PC-3 (cell line): Measurements from ENCODE around the gene FEV. TPM values are rescaled to one million over a fixed set of nuclear protein-coding genes. Genes with fewer than 3 reads are reported as not detected.
A peak's percentile ranks its signal among the peaks of the same experiment; 100 is the strongest.

ENCODE experiments used
- ATAC-seq: fragments of 200-7000 bp; cut with Tn5 transposase; 2 replicates; pipeline ENCODE4 v1.9.1; 2020; ENCODE audit warnings: mild to moderate bottlenecking, moderate library complexity
- BruUV-seq: library from RNA; stranded (reverse); fragments of 400-500 nt; replicated peaks from 2 replicates; lab custom pipeline; 2021; lab: Mats Ljungman, UMichigan
- CTCF ChIA-PET: fragments of 300-600 bp; sonication (Branson Sonifier 250); formaldehyde crosslinking; loops from one replicate; lab custom pipeline; 2022; ENCODE audit warnings: antibody characterized with exemption; lab: Charles Lee
- POLR2A ChIA-PET: fragments of 300-600 bp; sonication (Branson Sonifier 250); formaldehyde crosslinking; loops from one replicate; lab custom pipeline; 2022; ENCODE audit warnings: antibody characterized with exemption; ENCODE audit not compliant: unreplicated experiment; lab: Charles Lee
- DNase-seq: peaks from one replicate; pipeline ENCODE4 v3.0.0-alpha.2; 2015
- H2AFZ ChIP-seq: fragments of 300-600 bp; sonication (generic); 2 replicates; pipeline ENCODE4 v1.6.0; 2016; ENCODE audit warnings: antibody characterized with exemption, low read length
- H3F3A ChIP-seq: fragments of 300-600 bp; sonication (generic); one replicate; pipeline ENCODE4 v1.6.0; 2017; ENCODE audit warnings: antibody characterized with exemption, low read length, control low read depth, mild to moderate bottlenecking; ENCODE audit not compliant: unreplicated experiment
- H3K27ac ChIP-seq: fragments of 300-600 bp; sonication (generic); 2 replicates; pipeline ENCODE4 v1.5.1; 2016; ENCODE audit warnings: mild to moderate bottlenecking, low read length
- H3K27me3 ChIP-seq: fragments of 300-600 bp; sonication (generic); 2 replicates; pipeline ENCODE4 v1.6.1; 2016; ENCODE audit warnings: low read length, mixed read lengths
- H3K36me3 ChIP-seq: fragments of 300-600 bp; sonication (generic); 2 replicates; pipeline ENCODE4 v1.6.1; 2016; ENCODE audit warnings: low read depth, mixed run types, low read length, mixed read lengths
- H3K4me1 ChIP-seq: fragments of 300-600 bp; sonication (generic); 2 replicates; pipeline ENCODE4 v1.5.1; 2016; ENCODE audit warnings: low read length; ENCODE audit not compliant: insufficient read depth
- H3K4me2 ChIP-seq: fragments of 300-600 bp; sonication (generic); 2 replicates; pipeline ENCODE4 v1.6.0; 2016; ENCODE audit warnings: low read length
- H3K4me3 ChIP-seq: fragments of 300-600 bp; sonication (generic); 2 replicates; pipeline ENCODE4 v1.5.1; 2016; ENCODE audit warnings: mild to moderate bottlenecking, low read length, mixed read lengths
- H3K79me2 ChIP-seq: fragments of 300-600 bp; sonication (generic); 2 replicates; pipeline ENCODE4 v1.6.1; 2017; ENCODE audit warnings: low read length, mixed read lengths
- H3K9ac ChIP-seq: fragments of 300-600 bp; sonication (generic); 2 replicates; pipeline ENCODE4 v1.6.0; 2016; ENCODE audit warnings: mild to moderate bottlenecking, low read length
- H3K9me2 ChIP-seq: fragments of 300-600 bp; sonication (generic); replicated peaks from 2 replicates; pipeline ENCODE4 v1.6.1; 2016; ENCODE audit warnings: mixed run types, low read length, mixed read lengths
- H3K9me3 ChIP-seq: fragments of 300-600 bp; sonication (generic); 2 replicates; pipeline ENCODE4 v1.6.1; 2016; ENCODE audit warnings: low read length, mixed read lengths
- H4K20me1 ChIP-seq: fragments of 300-600 bp; sonication (generic); 2 replicates; pipeline ENCODE4 v1.6.1; 2016; ENCODE audit warnings: low read length, mixed read lengths
- EZH2 ChIP-seq: fragments of 300-600 bp; sonication (generic); IDR thresholded peaks from one replicate; pipeline ENCODE4 v1.6.1; 2017; ENCODE audit warnings: antibody characterized with exemption, mild to moderate bottlenecking, low read length; ENCODE audit not compliant: unreplicated experiment
- EZH2phosphoT487 ChIP-seq: fragments of 300-600 bp; sonication (generic); IDR thresholded peaks from 2 replicates; pipeline ENCODE4 v1.6.1; 2018; ENCODE audit warnings: mild to moderate bottlenecking, antibody characterized with exemption, low read length, borderline replicate concordance
- intact Hi-C: fragments of 100-400 bp; cut with micrococcal nuclease; formaldehyde crosslinking; loops from 2 replicates; pipeline ENCODE4 v1.9.0; 2023
- total RNA-seq: library from RNA; depleted of rRNA; stranded (reverse); fragments of >200 nt; gene quantifications from 2 replicates; pipeline ENCODE4 v1.2.3, GENCODE V29; 2014
- TF ChIP-seq, protein P1 (sequence below): fragments of 300-600 bp; sonication (generic); conservative IDR thresholded peaks from 2 replicates; pipeline ENCODE4 v1.5.1; 2017; ENCODE audit warnings: antibody characterized with exemption, low read depth, mild to moderate bottlenecking, low read length

The FEV gene
- total RNA-seq, 1 experiment from 2014 or later: 0.07 TPM

DNA sequence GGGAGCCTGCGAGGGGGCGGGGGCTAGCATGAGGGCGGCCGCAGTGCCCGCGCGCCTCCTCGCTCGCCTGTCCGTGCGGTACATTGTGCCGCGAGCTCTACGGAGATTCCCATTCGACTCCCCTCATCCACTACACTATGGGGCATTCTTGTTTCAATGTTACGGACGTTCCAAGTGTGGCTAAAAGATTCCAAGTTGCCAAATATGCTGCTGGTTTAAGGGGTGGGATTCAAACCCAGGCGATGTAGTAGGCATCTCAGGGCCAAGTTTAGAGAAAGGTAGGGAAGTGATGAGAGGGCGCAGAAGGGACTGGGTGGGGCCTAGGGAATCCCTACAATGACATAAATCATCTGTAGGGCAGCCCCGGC lies 18.3 kb upstream of the FEV start:
- peak overlapping the region; percentile 83 for H3K4me2 ChIP-seq
- no peaks in the 10 kb centered on the region for H4K20me1 ChIP-seq
- POLR2A ChIA-PET: no interaction called here
- CTCF ChIA-PET: no interaction called here
- no peaks in the 10 kb centered on the region for H3K9me2 ChIP-seq
- H3K9me3 ChIP-seq: no peaks in the 10 kb centered on the region
- ATAC-seq: no peak
- TF ChIP-seq EZH2: no peak
- no peak for TF ChIP-seq EZH2phosphoT487
- TF ChIP-seq, protein P1, sequence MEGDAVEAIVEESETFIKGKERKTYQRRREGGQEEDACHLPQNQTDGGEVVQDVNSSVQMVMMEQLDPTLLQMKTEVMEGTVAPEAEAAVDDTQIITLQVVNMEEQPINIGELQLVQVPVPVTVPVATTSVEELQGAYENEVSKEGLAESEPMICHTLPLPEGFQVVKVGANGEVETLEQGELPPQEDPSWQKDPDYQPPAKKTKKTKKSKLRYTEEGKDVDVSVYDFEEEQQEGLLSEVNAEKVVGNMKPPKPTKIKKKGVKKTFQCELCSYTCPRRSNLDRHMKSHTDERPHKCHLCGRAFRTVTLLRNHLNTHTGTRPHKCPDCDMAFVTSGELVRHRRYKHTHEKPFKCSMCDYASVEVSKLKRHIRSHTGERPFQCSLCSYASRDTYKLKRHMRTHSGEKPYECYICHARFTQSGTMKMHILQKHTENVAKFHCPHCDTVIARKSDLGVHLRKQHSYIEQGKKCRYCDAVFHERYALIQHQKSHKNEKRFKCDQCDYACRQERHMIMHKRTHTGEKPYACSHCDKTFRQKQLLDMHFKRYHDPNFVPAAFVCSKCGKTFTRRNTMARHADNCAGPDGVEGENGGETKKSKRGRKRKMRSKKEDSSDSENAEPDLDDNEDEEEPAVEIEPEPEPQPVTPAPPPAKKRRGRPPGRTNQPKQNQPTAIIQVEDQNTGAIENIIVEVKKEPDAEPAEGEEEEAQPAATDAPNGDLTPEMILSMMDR: no peak; the same call in 1 of the 2 replicates
- peak overlapping the region; percentile 74 for H2AFZ ChIP-seq
- no peak overlapping the region for H3K27ac ChIP-seq
- no peak overlapping the region for H3K9ac ChIP-seq
- peaks cover 18% of the 10 kb centered on the region for H3K27me3 ChIP-seq
- no peak for DNase-seq
- H3K79me2 ChIP-seq: no peaks in the 10 kb centered on the region
- BruUV-seq: no TSS peak
- H3K4me3 ChIP-seq: peak overlapping the region; percentile 66
- no peaks in the 10 kb centered on the region for H3F3A ChIP-seq
- peaks cover 23% of the 10 kb centered on the region for H3K4me1 ChIP-seq
- no peaks in the 10 kb centered on the region for H3K36me3 ChIP-seq
- intact Hi-C loops: no loop called here

DNA sequence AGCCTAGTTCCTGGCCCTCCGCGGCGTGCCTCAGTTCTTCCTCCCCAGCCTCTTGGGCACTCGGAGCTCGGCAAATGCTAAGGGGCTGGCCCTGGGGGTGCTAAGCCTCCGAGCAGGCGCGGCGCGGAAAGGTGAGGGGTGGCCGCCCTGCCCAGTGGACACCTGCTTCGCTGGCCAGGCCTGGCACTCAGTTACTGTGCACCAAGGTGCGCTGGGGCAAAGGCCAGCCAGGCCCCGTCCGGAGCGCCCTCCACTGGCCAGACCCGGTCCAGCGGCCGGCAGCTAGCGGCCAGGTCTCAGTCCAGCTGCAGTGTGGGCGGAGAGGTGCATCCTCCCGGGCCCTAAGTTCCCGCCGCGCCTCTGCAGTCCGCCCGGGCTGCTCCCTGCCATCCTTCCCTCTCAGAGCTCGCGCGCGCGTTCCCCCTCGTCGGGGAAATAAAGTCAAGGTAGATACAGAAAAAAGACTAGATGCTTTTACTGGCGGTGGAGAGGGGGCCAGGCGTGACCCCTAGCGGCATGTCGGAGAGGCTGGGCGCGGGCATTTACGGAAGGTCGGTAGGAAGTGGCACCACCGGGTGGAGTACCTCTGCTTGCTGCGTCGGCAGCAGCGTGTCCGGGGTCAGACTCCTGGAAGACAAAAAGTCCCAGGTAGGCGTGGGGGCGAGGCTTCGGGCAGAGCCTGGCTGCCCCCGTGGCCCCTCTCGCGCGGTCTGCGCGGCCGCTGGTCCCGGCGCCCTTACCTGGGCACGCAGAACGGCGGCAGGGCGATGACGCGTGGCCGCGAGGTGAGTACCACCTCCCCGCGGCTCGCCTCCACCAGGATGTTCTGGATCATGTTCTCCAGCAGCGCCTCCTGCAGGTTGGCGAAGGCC lies 17.6 kb upstream of the FEV start:
- POLR2A ChIA-PET: interaction anchor here (0.5 to 0.7 kb wide), 2 partner anchors 8 to 686 kb away, joined by 3 to 6 read pairs; no protein-coding TSS in a partner anchor
- intact Hi-C loops: no loop called here

More for the DNA sequence above, 17.6 kb upstream of the FEV start:
- peak overlapping the region; percentile 74 for H2AFZ ChIP-seq
- peak overlapping the region; percentile 16; the same call in 1 of the 2 replicates for H3K9ac ChIP-seq
- no peak overlapping the region for H3K27ac ChIP-seq
- DNase-seq (peak; percentile 74), ATAC-seq (peak; percentile 61)
- CTCF ChIA-PET: interaction anchor here (0.5 to 1.4 kb wide), 5 partner anchors 8 to 152 kb away, joined by 3 to 19 read pairs (median 5); no protein-coding TSS in a partner anchor
- no peaks in the 10 kb centered on the region for H3K9me3 ChIP-seq
- peak overlapping the region; percentile 83 for H3K4me2 ChIP-seq
- no peaks in the 10 kb centered on the region for H3F3A ChIP-seq
- peaks cover 23% of the 10 kb centered on the region for H3K4me1 ChIP-seq
- TSS peak; percentile 32 for BruUV-seq
- no peaks in the 10 kb centered on the region for H3K9me2 ChIP-seq
- H3K27me3 ChIP-seq: peaks cover 18% of the 10 kb centered on the region
- no peaks in the 10 kb centered on the region for H4K20me1 ChIP-seq
- peak overlapping the region; percentile 66 for H3K4me3 ChIP-seq
- no peaks in the 10 kb centered on the region for H3K79me2 ChIP-seq
- TF ChIP-seq, protein P1: peak; percentile 64
- TF ChIP-seq EZH2: no peak
- no peaks in the 10 kb centered on the region for H3K36me3 ChIP-seq
